ENCODE results near the gene NPFFR1. TPM values are rescaled to one million over a fixed set of nuclear protein-coding genes. Genes with fewer than 3 reads are reported as not detected.
"Not testable (repeated sequence)": the region's sequence is repeated elsewhere in the genome, so short reads cannot be mapped to it uniquely, and the experiment has no call there.

NPFFR1 gene
- total RNA-seq, 8 experiments from 2014 or later: 0.04 to 0.28 (median 0.09) TPM; not detected in 1

GRCh38 chr10:70256463-70256862 lies 27.3 kb downstream of the NPFFR1 start:
- ATAC-seq (replicated peaks in 6 of 8): no peak
- in situ Hi-C loops (cut with MboI; ENCODE audit: low pct_unique_long_range_greater_than_20kb in 2 of 9, low sequenced_read_pairs in 9 of 9, unreplicated experiment in 9 of 9): no loop called here
- H3K27ac ChIP-seq: no peak overlapping the region
- 68 to 100% (median 80%) methylated on average over 1 to 2 of the region's 2 CpGs; no CpG with 5 or more reads in 1 of the 10 experiments for WGBS, 10 experiments
- no peak overlapping the region for H3K4me3 ChIP-seq
- peaks cover 0 to 2% of the 10 kb centered on the region in 2 donors for H3K4me1 ChIP-seq (replicated peaks in 1 of 2)

- ATAC-seq (replicated peaks in 6 of 8): peak in 6 of 8 experiments; percentile 24 to 83 (median 70)
- Histone ChIP-seq H3K27ac (no peak overlapping the region), H3K4me1 (replicated peaks in 1 of 2) (peaks cover 0 to 2% of the 10 kb centered on the region in 2 donors), H3K4me3 (no peak overlapping the region)
- WGBS, 10 experiments: 35 to 100% (median 84%) methylated on average over 1 to 36 of the region's 73 CpGs
- in situ Hi-C loops (cut with MboI; ENCODE audit: low pct_unique_long_range_greater_than_20kb in 2 of 9, low sequenced_read_pairs in 9 of 9, unreplicated experiment in 9 of 9): no loop called here
These were observed 28.2 kb downstream of the NPFFR1 start for GRCh38 chr10:70255329-70256299.

GRCh38 chr10:70254778-70255328 lies 29.0 kb downstream of the NPFFR1 start:
- WGBS, 10 experiments: 100% methylated on average over 1 of the region's 40 CpGs; no CpG with 5 or more reads in 9 of the 10 experiments
- in situ Hi-C loops (cut with MboI; ENCODE audit: low pct_unique_long_range_greater_than_20kb in 2 of 9, low sequenced_read_pairs in 9 of 9, unreplicated experiment in 9 of 9): no loop called here
- Histone ChIP-seq H3K4me1 (replicated peaks in 1 of 2) (peaks cover 0 to 2% of the 10 kb centered on the region in 2 donors), H3K27ac (no peak overlapping the region), H3K4me3 (no peak overlapping the region)
- no peak for ATAC-seq (replicated peaks in 6 of 8)

- 64 to 100% (median 76%) methylated on average over 1 to 13 of the region's 14 CpGs; no CpG with 5 or more reads in 3 of the 10 experiments for WGBS, 10 experiments
- Histone ChIP-seq H3K4me3 (no peak overlapping the region), H3K27ac (no peak overlapping the region), H3K4me1 (replicated peaks in 1 of 2) (peaks cover 0 to 2% of the 10 kb centered on the region in 2 donors)
- in situ Hi-C loops (cut with MboI; ENCODE audit: low pct_unique_long_range_greater_than_20kb in 2 of 9, low sequenced_read_pairs in 9 of 9, unreplicated experiment in 9 of 9): no loop called here
- peak in 1 of 8 experiments; percentile 30 for ATAC-seq (replicated peaks in 6 of 8)
These were observed 29.7 kb downstream of the NPFFR1 start for GRCh38 chr10:70253878-70254765.

GRCh38 chr10:70250961-70251680 lies 32.7 kb downstream of the NPFFR1 start:
- in situ Hi-C loops (cut with MboI; ENCODE audit: low pct_unique_long_range_greater_than_20kb in 2 of 9, low sequenced_read_pairs in 9 of 9, unreplicated experiment in 9 of 9): no loop called here
- Histone ChIP-seq H3K4me3 (no peak overlapping the region), H3K27ac (no peak overlapping the region), H3K4me1 (replicated peaks in 1 of 2) (peaks cover under 1 to 2% of the 10 kb centered on the region in 2 donors)
- 60 to 98% (median 79%) methylated on average over 1 to 5 of the region's 11 CpGs; no CpG with 5 or more reads in 2 of the 10 experiments for WGBS, 10 experiments
- no peak for ATAC-seq (replicated peaks in 6 of 8)

GRCh38 chr10:70247360-70247759 lies 36.4 kb downstream of the NPFFR1 start:
- 30 to 86% (median 77%) methylated on average over 1 to 6 of the region's 6 CpGs for WGBS, 10 experiments

GRCh38 chr10:70241081-70241480 lies 42.7 kb downstream of the NPFFR1 start:
- H3K27ac ChIP-seq: no peak overlapping the region
- in situ Hi-C loops (cut with MboI; ENCODE audit: low pct_unique_long_range_greater_than_20kb in 2 of 9, low sequenced_read_pairs in 9 of 9, unreplicated experiment in 9 of 9): loop anchor here in 2 of 9 experiments (25.0 kb wide), 1 partner anchor 121 kb away; no protein-coding TSS in a partner anchor
- no peak for ATAC-seq (replicated peaks in 6 of 8)
- 33 to 100% (median 83%) methylated on average over 1 to 3 of the region's 3 CpGs; no CpG with 5 or more reads in 4 of the 10 experiments for WGBS, 10 experiments
- no peak overlapping the region for H3K4me3 ChIP-seq
- H3K4me1 ChIP-seq (replicated peaks in 1 of 2): no peaks in the 10 kb centered on the region

More at GRCh38 chr10:70247360-70247759, 36.4 kb downstream of the NPFFR1 start:
- peak in 1 of 8 experiments; percentile 49 for ATAC-seq (replicated peaks in 6 of 8)
- Histone ChIP-seq H3K4me1 (replicated peaks in 1 of 2) (peaks cover 0 to 2% of the 10 kb centered on the region in 2 donors), H3K4me3 (no peak overlapping the region), H3K27ac (no peak overlapping the region)
- in situ Hi-C loops (cut with MboI; ENCODE audit: low pct_unique_long_range_greater_than_20kb in 2 of 9, low sequenced_read_pairs in 9 of 9, unreplicated experiment in 9 of 9): loop anchor here in 2 of 9 experiments (25.0 kb wide), 1 partner anchor 115 kb away; no protein-coding TSS in a partner anchor

GRCh38 chr10:70239986-70240385 lies 43.8 kb downstream of the NPFFR1 start:
- not testable (repeated sequence) for H3K4me3 ChIP-seq; H3K27ac ChIP-seq; ATAC-seq (replicated peaks in 6 of 8); H3K4me1 ChIP-seq (replicated peaks in 1 of 2)
- in situ Hi-C loops (cut with MboI; ENCODE audit: low pct_unique_long_range_greater_than_20kb in 2 of 9, low sequenced_read_pairs in 9 of 9, unreplicated experiment in 9 of 9): loop anchor here in 2 of 9 experiments (25.0 kb wide), 1 partner anchor 122 kb away; no protein-coding TSS in a partner anchor
- no CpG with 5 or more reads among the region's 21 CpGs for WGBS, 10 experiments

GRCh38 chr10:70239077-70239976 lies 44.5 kb downstream of the NPFFR1 start:
- H3K4me1 ChIP-seq (replicated peaks in 1 of 2); ATAC-seq (replicated peaks in 6 of 8): not testable (repeated sequence)
- in situ Hi-C loops (cut with MboI; ENCODE audit: low pct_unique_long_range_greater_than_20kb in 2 of 9, low sequenced_read_pairs in 9 of 9, unreplicated experiment in 9 of 9): loop anchor here in 2 of 9 experiments (25.0 kb wide), 1 partner anchor 123 kb away; no protein-coding TSS in a partner anchor

GRCh38 chr10:70237958-70238536 lies 45.8 kb downstream of the NPFFR1 start:
- in situ Hi-C loops (cut with MboI; ENCODE audit: low pct_unique_long_range_greater_than_20kb in 2 of 9, low sequenced_read_pairs in 9 of 9, unreplicated experiment in 9 of 9): loop anchor here in 2 of 9 experiments (25.0 kb wide), 1 partner anchor 124 kb away; no protein-coding TSS in a partner anchor
- H3K27ac ChIP-seq; ATAC-seq (replicated peaks in 6 of 8); H3K4me3 ChIP-seq: not testable (repeated sequence)
- H3K4me1 ChIP-seq (replicated peaks in 1 of 2): peaks cover 7 to 14% of the 10 kb centered on the region in 2 donors
- 60 to 86% (median 75%) methylated on average over 1 to 3 of the region's 6 CpGs; no CpG with 5 or more reads in 6 of the 10 experiments for WGBS, 10 experiments

More at GRCh38 chr10:70239077-70239976, 44.5 kb downstream of the NPFFR1 start:
- not testable (repeated sequence) for H3K4me3 ChIP-seq, H3K27ac ChIP-seq
- 77% methylated on average over 5 of the region's 55 CpGs; no CpG with 5 or more reads in 9 of the 10 experiments for WGBS, 10 experiments

All from motor neuron (in vitro differentiated cells).